HepG2 (cell line): ENCODE data around the gene MGAT2. TPM values are rescaled to one million over a fixed set of nuclear protein-coding genes. Genes with fewer than 3 reads are reported as not detected.
A peak's percentile ranks its signal among the peaks of the same experiment; 100 is the strongest.

Source experiments
- ARHGAP35 ChIP-seq: sonication (generic); formaldehyde crosslinking; IDR thresholded peaks from 2 replicates; pipeline ENCODE4 v1.9.0; 2022; ENCODE audit warnings: mild to moderate bottlenecking, inconsistent platforms, moderate library complexity, missing genetic modification reagents, borderline replicate concordance
- ASH2L ChIP-seq: fragments of 300-600, 200-600 bp; sonication (generic); IDR thresholded peaks from 2 replicates; pipeline ENCODE4 v1.7.0; 2017; ENCODE audit warnings: low read depth, mild to moderate bottlenecking, moderate library complexity, mixed read lengths, low read length; ENCODE audit not compliant: insufficient read length
- HNRNPL ChIP-seq: fragments of 200-400 bp; formaldehyde crosslinking; IDR thresholded peaks from 2 replicates; pipeline ENCODE4 v1.6.1; 2017; ENCODE audit warnings: mild to moderate bottlenecking, low read depth, low read length
- PRDM10 ChIP-seq: sonication (generic); formaldehyde crosslinking; IDR thresholded peaks from 2 replicates; pipeline ENCODE4 v1.4.0; 2020; ENCODE audit warnings: low read depth, missing genetic modification reagents
- REPIN1 ChIP-seq: sonication (generic); formaldehyde crosslinking; IDR thresholded peaks from 2 replicates; pipeline ENCODE4 v1.8.0; 2022; ENCODE audit warnings: missing genetic modification reagents, low read depth, mild to moderate bottlenecking, borderline replicate concordance
- SIN3A ChIP-seq: IDR thresholded peaks from 2 replicates; pipeline ENCODE4 v1.6.1; 2011; ENCODE audit warnings: low read depth, mild to moderate bottlenecking, control low read depth, low read length, borderline replicate concordance
- SIX1 ChIP-seq: sonication (generic); formaldehyde crosslinking; IDR thresholded peaks from 2 replicates; pipeline ENCODE4 v1.4.0; 2020; ENCODE audit warnings: missing genetic modification reagents, borderline replicate concordance
- SNAPC4 ChIP-seq: sonication (generic); formaldehyde crosslinking; IDR thresholded peaks from 2 replicates; pipeline ENCODE4 v1.4.0; 2020; ENCODE audit warnings: mild to moderate bottlenecking, missing genetic modification reagents
- U2AF1 ChIP-seq: fragments of 200-400 bp; formaldehyde crosslinking; optimal IDR thresholded peaks from 2 replicates; pipeline ENCODE3; 2017; ENCODE audit warnings: mild to moderate bottlenecking, low read depth, low read length
- ZBTB7B ChIP-seq: sonication (generic); formaldehyde crosslinking; IDR thresholded peaks from 2 replicates; pipeline ENCODE4 v1.4.0; 2020; ENCODE audit warnings: missing genetic modification reagents
- ZNF280D ChIP-seq: sonication (generic); formaldehyde crosslinking; IDR thresholded peaks from 2 replicates; pipeline ENCODE4 v1.5.1; 2020; ENCODE audit warnings: mild to moderate bottlenecking, missing genetic modification reagents
- ZNF333 ChIP-seq: sonication (generic); formaldehyde crosslinking; IDR thresholded peaks from 2 replicates; pipeline ENCODE4 v1.4.0; 2020; ENCODE audit warnings: mild to moderate bottlenecking, missing genetic modification reagents, borderline replicate concordance
- ZNF501 ChIP-seq: sonication (generic); formaldehyde crosslinking; IDR thresholded peaks from 2 replicates; pipeline ENCODE4 v1.5.1; 2020; ENCODE audit warnings: mild to moderate bottlenecking, moderate library complexity, missing genetic modification reagents
- ZNF629 ChIP-seq: sonication (generic); formaldehyde crosslinking; conservative IDR thresholded peaks from 2 replicates; pipeline ENCODE4 v1.5.0; 2020; ENCODE audit warnings: missing genetic modification reagents
- ZNF777 ChIP-seq: sonication (generic); formaldehyde crosslinking; IDR thresholded peaks from 2 replicates; pipeline ENCODE4 v1.4.0; 2020; ENCODE audit warnings: missing genetic modification reagents
- polyA plus RNA-seq, 8 experiments: library from polyadenylated mRNA; depleted of rRNA in 3 of 8; stranded (reverse) in 7 of 8; unstranded in 1 of 8; fragments of >200 nt; fragmentation: Illumina TruSeq in 4 of 8; extraction: Trizol in 4 of 8; gene quantifications; 2 replicates each; pipeline versions ENCODE4 v1.2.1 to v1.2.3, GENCODE V29; 2011 to 2016; ENCODE audit warnings: low read depth in 4 of 8, missing spikeins in 1 of 8, mixed read lengths in 1 of 8; ENCODE audit not compliant: insufficient read depth in 1 of 8
- total RNA-seq, 5 experiments: library from RNA; depleted of rRNA; stranded (reverse); fragments of >200 nt; fragmentation: Illumina TruSeq; extraction: Trizol; gene quantifications; 2 replicates each; pipeline ENCODE4 v1.2.3, GENCODE V29; 2016; ENCODE audit warnings: low read depth in 1 of 5

Gene MGAT2
- total and polyA plus RNA-seq, 2 of the 13 experiments (the other 11 are each of a cell fraction or from before 2014, with no cell fraction given) = 12.9 to 51.9 TPM

- peak; percentile 94 for TF ChIP-seq ZNF280D (CRISPR knock-in tag)
- TF ChIP-seq HNRNPL = no peak
- peak; percentile 85 for TF ChIP-seq REPIN1
- 0 out of 2 replicates have a peak, but pooled peaks have one; percentile 27 for TF ChIP-seq ZNF777 (CRISPR knock-in tag)
- peak; percentile 74 for TF ChIP-seq ASH2L
- 0 out of 2 replicates have a peak, but pooled peaks have one; percentile 45 for TF ChIP-seq ARHGAP35 (CRISPR knock-in tag)
- TF ChIP-seq SIN3A = peak; percentile 63; the same call in 1 of the 2 replicates
- 0 out of 2 replicates have a peak, but pooled peaks have one; percentile 6 for TF ChIP-seq ZNF629 (CRISPR knock-in tag)
- peak; percentile 90 for TF ChIP-seq ZNF501
- peak; percentile 40; the same call in 1 of the 2 replicates for TF ChIP-seq SIX1 (CRISPR knock-in tag)
- TF ChIP-seq ZBTB7B = peak; percentile 84
- TF ChIP-seq PRDM10 (CRISPR knock-in tag) = peak; percentile 79; the same call in 1 of the 2 replicates
- TF ChIP-seq SNAPC4 (CRISPR knock-in tag) = peak; percentile 24; the same call in 1 of the 2 replicates
- TF ChIP-seq ZNF333 (CRISPR knock-in tag) = peak; percentile 67
- TF ChIP-seq U2AF1 = no peak
Measured at GRCh38 chr14:49585803-49586672, 34.6 kb upstream of the MGAT2 start, which contains the start of gene RPS29 (continued).
